Measurements from ENCODE around the gene NOTCH2NLA.
A peak's percentile ranks its signal among the peaks of the same experiment; 100 is the strongest.
"Not testable (repeated sequence)": the region's sequence is repeated elsewhere in the genome, so short reads cannot be mapped to it uniquely, and the experiment has no call there.

Gene NOTCH2NLA

DNA sequence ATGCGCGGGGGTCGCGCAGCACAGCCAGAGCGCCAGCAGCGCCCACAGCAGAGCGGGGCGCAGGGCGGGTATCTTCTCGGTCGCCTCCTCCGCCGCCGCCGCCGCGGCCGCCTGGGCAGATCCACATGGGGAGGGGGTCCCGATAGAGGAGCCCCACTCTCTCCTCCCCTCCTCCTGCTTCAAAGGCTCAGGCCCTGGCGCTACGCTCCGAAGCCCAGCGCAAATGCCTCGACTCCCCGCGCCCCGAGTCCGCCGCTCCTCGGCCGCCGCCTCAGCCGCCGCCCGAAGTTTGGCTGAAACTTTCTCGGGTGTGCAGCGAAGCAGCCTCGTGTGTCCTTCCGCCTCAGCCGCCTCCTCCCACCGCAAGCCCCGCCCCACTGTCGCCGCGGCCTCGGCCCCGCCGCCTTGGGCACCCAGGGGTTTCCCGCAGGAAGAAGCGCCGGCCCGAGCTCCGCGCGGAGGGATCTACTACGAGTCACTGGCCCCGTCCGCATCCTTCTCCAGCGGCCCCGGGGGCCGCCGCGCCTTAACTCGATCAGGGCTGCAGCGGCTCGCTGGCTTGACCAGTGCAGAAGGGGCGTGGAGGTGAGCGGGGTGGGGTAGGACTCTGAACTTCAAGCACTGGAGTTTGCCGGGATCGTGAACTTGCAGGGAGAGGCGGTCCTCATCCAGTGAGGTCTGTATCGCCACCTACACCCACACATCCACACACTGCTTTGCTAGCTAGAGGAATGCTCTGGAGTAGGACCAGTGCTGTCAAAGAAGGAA, at the start of gene NOTCH2NLA:
NOTCH2NLA (minus strand) TSS at position 312 of the 768 bp plus-strand sequence. CDS start 39,684 bp downstream, outside the sequence.
- peak within 1 kb of the TSS; percentile 43 for H3K4me3 ChIP-seq (ENCODE audit: control insufficient read depth, low read depth, low read length)
- DNase-seq (ENCODE audit: low read depth): not testable (repeated sequence)

DNA sequence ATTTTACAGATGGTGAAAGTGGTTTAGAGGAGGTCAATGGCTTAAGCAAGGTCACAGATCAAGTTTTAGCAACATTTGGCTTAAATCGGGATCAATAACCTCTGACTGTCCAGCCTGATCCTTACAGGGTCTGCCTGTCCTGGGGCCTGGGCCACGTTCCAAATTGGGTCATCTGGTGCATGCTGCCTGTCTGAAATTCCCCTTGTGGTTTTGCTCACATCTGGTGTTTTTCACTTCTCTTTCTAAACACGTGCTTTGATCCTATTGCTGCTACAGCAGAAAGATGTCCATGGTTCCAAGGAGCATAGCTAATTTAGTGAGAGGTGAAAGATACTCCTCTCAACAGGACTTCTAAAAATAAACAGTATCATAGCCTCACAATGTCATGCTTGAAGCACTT, 49.5 kb upstream of the NOTCH2NLA start:
- H3K4me3 ChIP-seq (ENCODE audit: control insufficient read depth, low read depth, low read length); DNase-seq (ENCODE audit: low read depth): not testable (repeated sequence)

DNA sequence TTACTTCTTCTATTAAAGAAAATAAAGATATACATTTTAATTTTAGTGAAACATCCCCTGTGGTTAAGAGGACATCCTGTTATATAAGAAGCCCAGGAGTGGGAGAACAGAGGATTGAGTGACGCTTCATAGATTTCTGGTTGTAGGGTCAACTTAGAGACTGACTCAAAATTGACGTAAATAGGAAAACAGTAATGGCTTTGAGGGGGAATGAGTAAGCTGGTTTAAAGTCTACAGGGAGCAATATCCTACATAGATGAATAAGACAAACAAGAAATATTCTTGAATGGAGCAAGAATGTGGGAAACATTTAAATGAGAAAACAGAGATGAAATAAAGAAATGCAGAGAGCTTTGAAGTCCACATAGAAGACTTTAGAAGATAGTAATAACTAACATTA, 48.3 kb upstream of the NOTCH2NLA start:
- H3K4me3 ChIP-seq (ENCODE audit: control insufficient read depth, low read depth, low read length); DNase-seq (ENCODE audit: low read depth): not testable (repeated sequence)

DNA sequence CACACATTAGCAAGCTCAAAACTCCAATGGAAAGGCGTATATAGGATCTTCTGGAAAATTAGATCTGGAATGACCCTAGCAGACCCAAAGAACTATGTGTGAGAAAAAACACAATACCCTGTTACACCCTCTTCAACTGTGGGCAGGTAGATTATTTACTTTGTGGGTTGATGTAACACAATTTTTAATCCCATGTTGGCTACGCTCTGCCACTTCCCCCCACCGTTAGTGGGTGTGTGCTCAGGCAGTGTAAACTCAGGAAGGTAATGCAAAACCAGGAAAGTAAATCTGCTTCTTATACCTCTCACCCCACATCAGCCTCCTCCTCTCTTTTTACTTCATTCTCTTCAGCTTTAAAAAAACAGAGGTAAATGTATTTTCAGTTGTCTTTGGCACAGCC, 45.3 kb upstream of the NOTCH2NLA start:
- DNase-seq (ENCODE audit: low read depth); H3K4me3 ChIP-seq (ENCODE audit: control insufficient read depth, low read depth, low read length): not testable (repeated sequence)

DNA sequence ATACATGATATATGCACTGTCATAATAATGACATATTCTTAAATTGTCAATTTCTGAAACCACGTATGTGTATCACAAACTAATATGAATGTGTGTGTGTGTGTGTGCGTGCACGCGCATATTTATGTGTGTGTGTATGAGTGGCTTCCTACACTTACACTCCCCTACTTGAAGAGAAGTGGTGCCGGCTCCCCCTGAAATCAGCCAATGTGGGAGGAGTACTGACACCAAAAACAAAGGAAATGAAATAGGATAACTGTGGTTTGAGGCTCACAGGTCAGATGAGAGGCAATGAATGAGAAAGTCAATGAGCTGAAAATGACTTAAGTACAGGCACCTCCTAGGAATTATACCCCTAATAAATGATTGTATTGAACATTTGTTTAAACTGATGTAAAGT, 44.4 kb upstream of the NOTCH2NLA start:
- not testable (repeated sequence) for DNase-seq (ENCODE audit: low read depth); H3K4me3 ChIP-seq (ENCODE audit: control insufficient read depth, low read depth, low read length)

DNA sequence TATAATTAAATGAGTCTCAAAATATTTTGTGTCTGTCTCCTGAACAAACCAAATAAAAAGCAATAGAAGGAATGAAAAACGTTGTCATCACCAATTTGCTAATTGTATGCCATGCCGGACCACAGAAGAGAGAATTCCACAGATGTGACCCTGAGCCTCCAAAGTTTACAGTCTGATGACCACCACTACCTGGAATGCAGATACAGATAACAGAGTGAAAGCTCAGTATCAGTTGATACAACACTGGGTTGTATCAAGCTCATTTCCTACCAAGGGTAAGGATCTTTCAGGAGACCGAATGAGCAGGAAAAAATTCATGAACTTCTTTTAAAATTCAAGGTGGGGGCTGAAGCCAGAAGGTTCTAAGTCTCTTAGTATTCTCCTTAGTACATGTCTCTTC, 43.9 kb upstream of the NOTCH2NLA start:
- DNase-seq (ENCODE audit: low read depth); H3K4me3 ChIP-seq (ENCODE audit: control insufficient read depth, low read depth, low read length): not testable (repeated sequence)

DNA sequence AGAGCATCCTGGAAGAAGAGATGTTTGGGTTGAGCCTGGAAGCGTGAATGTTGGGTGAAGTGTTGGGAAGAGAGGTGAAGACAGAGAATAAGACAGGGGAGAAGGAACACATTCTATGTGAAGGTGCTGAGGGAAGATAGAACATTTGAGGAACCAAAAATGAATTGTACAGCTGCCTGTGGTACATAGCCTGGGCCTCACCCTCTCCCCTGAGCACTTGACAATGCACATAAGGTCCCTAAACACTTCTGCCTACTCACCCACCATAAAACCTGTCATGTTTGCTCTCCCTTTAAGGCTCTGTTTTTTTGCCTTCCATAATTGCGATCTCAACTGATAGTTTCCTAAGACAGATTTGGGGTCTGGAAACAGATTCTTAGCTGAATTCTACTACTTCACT, 43.2 kb upstream of the NOTCH2NLA start:
- DNase-seq (ENCODE audit: low read depth): not testable (repeated sequence)

DNA sequence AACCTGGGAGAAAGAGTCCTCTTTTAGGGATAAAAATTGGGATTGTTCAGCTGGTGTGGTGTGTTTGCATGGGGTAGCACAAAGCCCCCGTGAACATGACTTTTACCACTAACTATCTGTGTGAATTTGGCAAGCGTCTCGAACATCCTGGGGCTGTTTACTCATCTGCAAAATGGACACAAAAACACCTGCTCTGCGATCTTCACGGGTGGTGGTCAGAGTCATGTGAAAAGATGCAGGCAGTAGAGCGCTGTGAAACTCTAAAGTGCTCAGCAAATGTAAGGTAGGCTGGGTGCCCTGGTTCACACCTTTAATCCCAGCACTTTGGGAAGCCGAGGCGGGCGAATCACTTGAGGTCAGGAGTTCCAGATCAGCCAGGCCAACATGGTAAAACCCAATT, 41.3 kb upstream of the NOTCH2NLA start:
- not testable (repeated sequence) for H3K4me3 ChIP-seq (ENCODE audit: control insufficient read depth, low read depth, low read length); DNase-seq (ENCODE audit: low read depth)

More for the DNA sequence above, 43.2 kb upstream of the NOTCH2NLA start:
- H3K4me3 ChIP-seq (ENCODE audit: control insufficient read depth, low read depth, low read length): not testable (repeated sequence)

DNA sequence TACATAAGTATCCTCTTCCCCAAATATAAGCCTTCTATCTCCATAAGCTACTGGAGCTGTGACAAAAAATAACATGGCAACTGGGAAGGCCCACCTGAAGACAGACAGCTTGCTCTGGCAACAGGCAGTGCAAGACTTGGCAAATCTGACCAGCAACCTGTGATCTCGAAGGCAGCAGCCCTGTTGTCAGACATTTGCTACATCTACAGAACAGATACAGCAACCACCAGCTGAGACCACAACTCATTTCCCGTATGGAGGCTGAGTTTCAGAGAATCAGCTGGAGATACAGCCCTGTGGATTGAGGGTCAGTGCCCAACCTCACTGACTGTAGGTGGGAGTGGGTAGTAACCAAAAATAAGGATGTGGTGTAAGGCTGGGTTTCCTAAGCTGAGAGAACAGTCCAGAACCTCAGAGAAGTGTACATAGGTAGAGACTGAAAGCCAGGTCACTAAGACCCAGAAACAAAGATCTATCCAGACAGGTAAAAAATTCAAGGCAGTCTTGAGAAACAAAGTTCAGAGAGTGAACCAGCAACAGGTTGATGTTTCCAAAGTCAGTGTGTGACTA, 37.4 kb upstream of the NOTCH2NLA start:
- H3K4me3 ChIP-seq (ENCODE audit: control insufficient read depth, low read depth, low read length); DNase-seq (ENCODE audit: low read depth): not testable (repeated sequence)

DNA sequence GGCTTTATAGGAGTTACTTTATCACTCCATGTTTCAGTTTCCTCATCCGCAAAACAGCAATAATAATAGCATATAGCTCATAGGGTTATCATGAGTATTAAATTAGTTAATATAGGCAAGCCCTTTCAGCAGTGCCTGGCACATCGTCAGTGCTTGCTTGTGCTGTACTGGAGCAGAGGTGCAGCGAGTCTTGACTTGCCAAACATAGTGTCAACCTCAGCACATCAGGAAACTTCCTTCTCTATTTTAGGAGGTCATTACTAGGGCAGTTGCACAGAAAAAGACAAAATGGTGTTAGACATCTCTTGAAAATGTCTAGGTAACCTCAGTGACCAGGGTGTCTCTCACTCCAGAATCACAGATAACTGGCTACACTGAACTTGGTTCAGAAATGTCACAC, 35.9 kb upstream of the NOTCH2NLA start:
- not testable (repeated sequence) for H3K4me3 ChIP-seq (ENCODE audit: control insufficient read depth, low read depth, low read length); DNase-seq (ENCODE audit: low read depth)

DNA sequence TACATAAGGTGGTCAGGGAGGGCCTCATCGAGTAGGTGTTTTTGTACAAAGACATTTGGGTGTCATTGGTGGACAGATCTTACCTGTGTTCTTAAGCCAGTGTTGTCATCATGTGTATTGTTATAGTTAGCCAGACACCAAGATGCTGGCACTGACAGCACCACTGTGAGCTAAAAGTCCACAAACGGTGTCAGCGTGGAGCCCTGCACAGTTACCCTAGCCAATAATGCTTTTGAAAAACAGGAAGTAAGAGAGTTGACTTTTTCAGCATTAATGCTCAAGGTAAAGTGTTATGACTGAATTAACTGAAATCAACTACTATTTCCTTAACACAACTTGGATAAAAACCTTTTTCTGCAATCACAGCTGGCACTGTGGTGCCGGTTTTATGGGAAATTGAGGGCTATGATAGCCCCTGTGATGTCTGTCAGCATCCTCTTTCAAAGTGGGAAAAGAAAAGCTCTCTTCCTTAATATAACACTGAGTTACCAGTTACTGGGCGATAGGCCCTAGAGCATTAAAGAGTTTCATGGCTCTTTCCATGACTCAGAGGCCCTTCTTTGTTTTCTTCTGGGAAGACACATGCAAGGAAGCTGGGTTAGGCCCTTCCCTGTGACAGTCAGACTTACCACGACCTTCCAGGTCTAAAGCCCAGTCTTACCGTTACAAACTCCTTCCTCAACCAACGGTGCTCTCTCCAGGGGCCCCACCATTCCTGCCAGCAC, 31.3 kb upstream of the NOTCH2NLA start:
- not testable (repeated sequence) for DNase-seq (ENCODE audit: low read depth); H3K4me3 ChIP-seq (ENCODE audit: control insufficient read depth, low read depth, low read length)

DNA sequence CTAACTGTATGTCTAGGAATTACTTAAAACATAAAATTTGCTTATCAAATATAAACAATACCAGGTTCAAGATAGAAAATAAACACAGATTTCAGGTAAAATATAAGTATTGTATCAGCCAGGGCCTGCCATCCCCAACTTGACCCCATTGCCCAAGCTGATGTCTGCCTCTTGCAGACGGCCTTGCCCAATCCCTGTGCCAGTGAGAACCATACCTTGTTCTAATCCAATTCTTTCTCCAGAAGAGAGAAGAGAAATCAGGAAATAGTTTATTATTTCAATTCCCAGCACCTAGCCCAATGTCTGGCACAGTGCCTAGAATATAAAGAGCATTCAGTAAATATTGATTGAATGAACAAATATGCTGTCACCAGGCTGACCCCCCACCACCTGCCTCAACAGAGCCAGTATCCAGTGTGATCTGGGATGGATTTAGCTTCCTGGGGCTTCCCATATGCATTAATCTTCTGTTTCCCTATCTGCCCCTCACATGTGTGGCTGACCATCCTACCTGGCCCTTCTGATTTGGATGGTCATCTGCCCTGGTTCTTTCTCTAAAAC, 29.3 kb upstream of the NOTCH2NLA start:
- not testable (repeated sequence) for DNase-seq (ENCODE audit: low read depth); H3K4me3 ChIP-seq (ENCODE audit: control insufficient read depth, low read depth, low read length)

DNA sequence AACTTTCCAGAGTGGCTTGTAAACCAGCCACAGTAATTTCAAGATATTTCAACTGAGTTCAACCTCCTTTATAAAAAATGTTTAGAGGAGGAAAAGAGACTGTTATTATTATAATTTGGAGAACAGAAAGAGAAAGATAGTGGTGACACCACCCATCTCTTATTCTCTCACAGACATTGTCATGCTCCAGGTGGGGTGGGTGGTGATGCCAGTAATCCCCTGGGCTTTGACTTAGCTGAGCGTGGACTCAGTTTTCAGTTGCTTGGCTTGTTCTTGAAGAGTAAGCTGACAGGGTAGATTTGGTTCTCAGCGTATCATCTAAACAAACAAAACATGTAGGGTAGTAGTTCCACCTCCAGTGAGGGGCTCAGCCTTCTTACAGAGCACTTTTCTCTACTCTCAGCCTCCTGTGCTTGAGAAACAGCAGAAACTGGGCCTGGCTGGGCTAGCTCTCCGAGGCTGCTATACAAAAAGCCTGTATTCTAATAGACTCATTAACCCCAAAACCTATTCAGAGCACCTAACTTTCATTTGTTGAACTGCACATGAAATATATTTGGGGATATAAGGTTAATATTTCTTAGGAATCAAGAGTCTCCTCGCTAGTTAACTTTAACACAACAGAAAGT, 25.9 kb upstream of the NOTCH2NLA start:
- not testable (repeated sequence) for DNase-seq (ENCODE audit: low read depth); H3K4me3 ChIP-seq (ENCODE audit: control insufficient read depth, low read depth, low read length)

DNA sequence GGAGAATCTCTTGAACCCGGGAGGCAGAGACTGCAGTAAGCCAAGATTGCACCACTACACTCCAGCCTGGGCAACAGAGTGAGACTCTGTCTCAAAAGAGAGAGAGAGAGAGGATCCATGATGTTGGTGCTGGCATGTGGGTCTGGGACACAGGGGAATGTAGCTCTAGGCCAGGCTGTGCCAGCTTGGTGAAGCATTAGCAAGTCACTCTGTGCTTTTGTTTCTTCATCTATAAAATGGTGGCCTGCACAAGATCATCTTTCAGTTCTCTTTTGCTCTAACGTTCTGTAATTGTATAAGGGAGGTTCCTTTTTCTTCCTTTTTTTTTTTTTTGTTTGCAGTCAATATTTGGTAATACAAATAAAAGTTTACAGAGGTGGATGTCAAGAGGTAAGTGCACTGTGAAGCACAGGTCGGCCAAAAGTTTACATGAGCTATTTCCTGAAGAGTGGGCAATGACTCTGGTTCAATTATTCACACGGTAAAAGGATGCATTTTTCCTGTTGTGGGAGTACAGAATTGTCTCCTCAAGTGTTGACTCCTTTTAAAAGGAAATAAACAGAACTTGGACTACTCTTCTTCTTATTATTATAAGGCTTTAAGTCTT, 24.5 kb upstream of the NOTCH2NLA start:
- not testable (repeated sequence) for DNase-seq (ENCODE audit: low read depth); H3K4me3 ChIP-seq (ENCODE audit: control insufficient read depth, low read depth, low read length)

DNA sequence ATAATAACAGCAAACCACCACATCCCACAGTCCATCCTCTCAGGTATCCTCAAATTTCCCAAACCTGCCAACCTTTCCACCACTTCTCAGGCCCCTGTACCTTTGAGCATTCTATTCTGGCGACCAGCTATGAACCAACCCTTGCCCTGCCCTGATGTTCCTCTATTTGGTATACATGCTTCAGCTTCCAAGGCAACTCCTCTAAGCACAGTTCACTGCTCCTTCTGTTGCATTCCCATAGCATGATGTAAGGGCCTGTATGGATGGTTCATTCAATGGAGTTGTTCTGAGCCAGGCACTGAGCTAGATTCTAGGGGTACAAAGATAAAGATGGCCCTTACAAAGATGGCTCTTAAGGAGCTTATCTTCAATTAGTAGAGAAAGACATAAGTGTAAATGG, 22.7 kb upstream of the NOTCH2NLA start:
- not testable (repeated sequence) for H3K4me3 ChIP-seq (ENCODE audit: control insufficient read depth, low read depth, low read length)

DNA sequence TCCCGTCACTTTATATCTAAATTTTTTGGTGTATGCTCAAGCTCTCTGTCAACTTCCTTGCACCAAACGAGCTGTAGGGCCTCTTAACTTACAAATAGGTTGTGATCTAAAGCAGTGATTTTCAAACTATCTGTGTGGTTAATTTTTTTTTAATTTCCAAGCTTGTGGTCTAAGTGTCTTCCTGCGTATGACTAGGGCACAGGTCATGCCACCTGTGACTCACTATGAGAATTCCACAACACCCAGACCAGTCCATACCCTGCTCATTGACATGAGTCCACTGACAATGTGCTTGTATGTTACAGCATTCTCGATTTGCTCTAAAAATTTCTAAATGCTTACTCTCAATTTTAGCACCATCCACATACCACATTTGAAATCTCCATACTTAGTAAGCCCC, 19.8 kb upstream of the NOTCH2NLA start:
- not testable (repeated sequence) for DNase-seq (ENCODE audit: low read depth); H3K4me3 ChIP-seq (ENCODE audit: control insufficient read depth, low read depth, low read length)

More for the DNA sequence above, 22.7 kb upstream of the NOTCH2NLA start:
- not testable (repeated sequence) for DNase-seq (ENCODE audit: low read depth)

DNA sequence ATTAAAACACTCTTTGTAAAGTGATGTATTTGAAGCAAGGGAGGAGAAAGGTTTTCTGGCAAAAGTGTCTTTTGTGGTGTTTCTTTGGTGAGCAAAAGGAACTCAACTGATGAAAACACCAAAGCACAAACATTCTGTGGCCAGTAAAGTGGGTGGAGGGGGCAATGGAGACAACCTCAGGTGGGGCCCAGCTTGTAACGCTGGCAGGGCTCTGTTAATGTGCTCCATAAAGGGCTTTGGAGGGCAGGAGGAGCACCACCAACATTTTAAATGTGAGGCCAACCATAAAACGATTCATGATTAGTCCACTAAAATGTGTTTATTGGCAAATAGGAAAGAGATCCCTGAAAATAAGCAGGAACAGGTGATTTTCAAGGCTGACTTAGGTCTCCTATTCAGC, 7.8 kb upstream of the NOTCH2NLA start:
- not testable (repeated sequence) for H3K4me3 ChIP-seq (ENCODE audit: control insufficient read depth, low read depth, low read length); DNase-seq (ENCODE audit: low read depth)

DNA sequence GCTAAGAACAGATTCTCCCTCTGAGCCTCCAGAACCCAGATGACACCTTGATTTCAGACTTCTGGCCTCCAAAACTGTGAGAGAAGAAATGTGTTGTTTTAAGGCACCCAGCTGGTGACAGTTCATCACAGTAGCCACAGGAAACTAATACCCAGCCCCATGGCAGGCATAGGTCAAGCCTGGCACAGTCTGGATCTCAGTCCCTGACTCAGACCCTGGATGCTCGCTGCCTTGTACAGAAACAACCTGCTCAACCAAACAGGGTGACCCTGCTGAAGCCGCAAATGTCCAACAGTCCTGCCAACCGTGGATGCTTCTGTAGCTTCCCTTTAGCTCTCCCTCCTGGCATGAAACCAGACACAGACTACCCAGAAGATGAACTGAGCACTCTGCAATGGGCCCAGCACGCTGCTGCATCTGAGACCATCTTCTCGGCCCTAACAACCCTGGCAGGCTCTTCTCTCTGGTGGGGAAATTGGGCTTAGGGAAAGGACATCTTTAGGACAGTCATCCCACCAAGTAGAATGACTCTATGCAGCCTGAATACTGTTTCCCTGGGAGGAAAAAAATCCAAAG, 7.3 kb upstream of the NOTCH2NLA start:
- DNase-seq (ENCODE audit: low read depth); H3K4me3 ChIP-seq (ENCODE audit: control insufficient read depth, low read depth, low read length): not testable (repeated sequence)

All from fibroblast of mammary gland (primary cell).